Neural crest cell (in vitro differentiated cells): ENCODE results near the gene ALX1. TPM values are rescaled to one million over a fixed set of nuclear protein-coding genes. Genes with fewer than 3 reads are reported as not detected.
"Not testable (repeated sequence)": the region's sequence is repeated elsewhere in the genome, so short reads cannot be mapped to it uniquely, and the experiment has no call there.

Experiments
- DNase-seq: peaks from one replicate; pipeline ENCODE4 v3.0.0; 2021; ENCODE audit warnings: low read depth, mixed read lengths, low spot score
- H3K27ac Mint-ChIP-seq: one replicate; pipeline ENCODE4 v1.8.0; 2021; ENCODE audit warnings: mild to moderate bottlenecking, mixed read lengths; ENCODE audit not compliant: unreplicated experiment
- H3K27me3 Mint-ChIP-seq: 2 replicates; pipeline ENCODE4 v1.8.0; 2021; ENCODE audit warnings: low read depth, mild to moderate bottlenecking, mixed read lengths
- H3K36me3 Mint-ChIP-seq: 2 replicates; pipeline ENCODE4 v1.8.0; 2021; ENCODE audit warnings: low read depth, mild to moderate bottlenecking, mixed read lengths
- H3K4me1 Mint-ChIP-seq: 2 replicates; pipeline ENCODE4 v1.8.0; 2021; ENCODE audit warnings: mixed read lengths
- H3K4me3 Mint-ChIP-seq: one replicate; pipeline ENCODE4 v1.8.0; 2021; ENCODE audit warnings: mild to moderate bottlenecking, mixed read lengths
- H3K9me3 Mint-ChIP-seq: 2 replicates; pipeline ENCODE4 v1.8.0; 2021; ENCODE audit warnings: mixed read lengths
- total RNA-seq: library from RNA; stranded (reverse); gene quantifications from 2 replicates; pipeline ENCODE4 v1.2.1, GENCODE V29; 2021
- TF ChIP-seq, protein P1 (sequence below): fragments of 200-600 bp; sonication (generic); conservative IDR thresholded peaks from 2 replicates; pipeline ENCODE4 v1.5.0; 2021; ENCODE audit warnings: antibody characterized with exemption, mild to moderate bottlenecking

Gene ALX1
- total RNA-seq, 1 donor from 2014 or later = 4.1 TPM

DNA sequence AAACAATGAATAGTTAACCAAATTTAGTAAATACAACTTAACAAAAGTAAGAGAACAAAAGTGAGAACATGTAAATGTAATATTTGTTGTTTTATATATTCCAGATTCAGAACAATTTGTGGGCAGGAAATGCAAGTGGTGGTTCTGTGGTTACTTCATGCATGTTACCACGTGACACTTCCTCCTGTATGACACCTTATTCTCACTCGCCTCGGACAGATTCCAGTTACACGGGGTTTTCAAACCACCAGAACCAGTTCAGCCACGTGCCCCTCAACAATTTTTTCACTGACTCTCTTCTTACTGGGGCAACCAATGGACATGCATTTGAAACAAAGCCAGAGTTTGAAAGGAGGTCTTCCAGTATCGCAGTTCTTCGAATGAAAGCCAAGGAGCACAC lies 21.0 kb downstream of the ALX1 start:
- TF ChIP-seq, protein P1, sequence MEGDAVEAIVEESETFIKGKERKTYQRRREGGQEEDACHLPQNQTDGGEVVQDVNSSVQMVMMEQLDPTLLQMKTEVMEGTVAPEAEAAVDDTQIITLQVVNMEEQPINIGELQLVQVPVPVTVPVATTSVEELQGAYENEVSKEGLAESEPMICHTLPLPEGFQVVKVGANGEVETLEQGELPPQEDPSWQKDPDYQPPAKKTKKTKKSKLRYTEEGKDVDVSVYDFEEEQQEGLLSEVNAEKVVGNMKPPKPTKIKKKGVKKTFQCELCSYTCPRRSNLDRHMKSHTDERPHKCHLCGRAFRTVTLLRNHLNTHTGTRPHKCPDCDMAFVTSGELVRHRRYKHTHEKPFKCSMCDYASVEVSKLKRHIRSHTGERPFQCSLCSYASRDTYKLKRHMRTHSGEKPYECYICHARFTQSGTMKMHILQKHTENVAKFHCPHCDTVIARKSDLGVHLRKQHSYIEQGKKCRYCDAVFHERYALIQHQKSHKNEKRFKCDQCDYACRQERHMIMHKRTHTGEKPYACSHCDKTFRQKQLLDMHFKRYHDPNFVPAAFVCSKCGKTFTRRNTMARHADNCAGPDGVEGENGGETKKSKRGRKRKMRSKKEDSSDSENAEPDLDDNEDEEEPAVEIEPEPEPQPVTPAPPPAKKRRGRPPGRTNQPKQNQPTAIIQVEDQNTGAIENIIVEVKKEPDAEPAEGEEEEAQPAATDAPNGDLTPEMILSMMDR = no peak
- Mint-ChIP-seq H3K4me1 (no peaks in the 10 kb centered on the region), H3K27me3 (peaks cover 4% of the 10 kb centered on the region), H3K27ac (no peak overlapping the region), H3K9me3 (no peaks in the 10 kb centered on the region), H3K4me3 (no peak overlapping the region), H3K36me3 (peaks cover 3% of the 10 kb centered on the region)
- DNase-seq = no peak

DNA sequence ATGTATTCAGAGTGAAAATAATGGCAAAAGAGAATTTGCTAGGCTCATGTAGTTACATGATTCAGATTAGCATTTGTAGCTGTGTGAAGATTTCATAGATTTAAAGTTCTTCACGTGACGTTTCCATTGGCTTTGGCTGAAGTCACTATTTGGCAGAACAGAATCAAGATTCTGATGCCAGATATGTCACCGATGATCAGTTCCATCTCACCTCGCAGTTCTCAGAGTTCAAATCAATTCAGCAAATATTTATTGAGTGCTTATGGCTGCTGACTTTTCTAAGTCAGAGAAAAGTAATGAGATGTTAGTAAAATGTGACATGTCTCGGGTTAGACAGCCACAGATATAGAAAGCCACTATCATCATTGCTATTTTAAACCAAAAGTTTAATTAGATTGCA lies 28.4 kb downstream of the ALX1 start:
- Mint-ChIP-seq H3K4me1 (peaks cover 6% of the 10 kb centered on the region), H3K36me3 (no peaks in the 10 kb centered on the region), H3K27ac (no peak overlapping the region), H3K27me3 (peaks cover 6% of the 10 kb centered on the region), H3K4me3 (no peak overlapping the region), H3K9me3 (no peaks in the 10 kb centered on the region)
- DNase-seq = no peak
- TF ChIP-seq, protein P1 = no peak

DNA sequence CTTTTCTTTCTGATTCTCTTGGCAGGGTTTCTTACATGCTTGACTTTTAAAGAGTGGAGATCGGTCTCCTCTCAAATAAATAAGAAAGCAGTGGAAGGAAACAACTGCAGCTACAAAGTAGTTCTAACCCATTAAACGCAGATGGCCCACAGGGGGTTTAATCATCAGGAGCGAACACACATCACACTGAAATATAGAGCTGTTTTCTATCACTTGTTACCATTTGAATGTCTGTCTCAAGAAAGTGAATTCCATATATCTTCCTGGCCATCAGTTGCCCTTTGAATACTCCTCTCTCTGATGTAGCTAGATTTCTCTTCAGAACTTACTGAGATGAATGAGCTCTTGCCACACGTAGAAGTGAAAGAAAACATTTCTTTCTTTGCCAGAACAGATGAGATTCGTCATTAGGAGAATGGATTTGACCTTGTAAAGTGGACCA lies 29.1 kb downstream of the ALX1 start:
- Mint-ChIP-seq H3K4me3 (no peak overlapping the region), H3K27me3 (peaks cover 6% of the 10 kb centered on the region)

DNA sequence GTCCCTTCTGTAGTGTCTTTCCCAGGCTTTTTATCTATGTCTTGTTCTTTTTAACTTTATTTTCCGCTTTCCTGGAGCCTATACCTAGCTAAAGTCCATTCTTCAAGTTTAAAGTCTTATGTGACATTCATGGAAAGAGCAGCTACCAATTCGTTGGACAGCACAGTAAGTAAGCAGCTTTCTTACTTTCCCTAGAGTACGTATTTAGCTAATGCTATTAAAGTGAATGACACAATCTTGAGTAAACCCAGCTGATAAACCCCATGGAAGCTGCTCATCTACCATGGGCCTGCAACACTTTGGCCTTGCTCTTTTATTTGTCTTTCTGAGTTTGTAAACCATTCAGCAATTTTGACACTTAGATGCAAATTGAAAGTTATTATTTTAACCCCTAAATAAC lies 30.0 kb downstream of the ALX1 start:
- no peak for DNase-seq

More for the DNA sequence above, 29.1 kb downstream of the ALX1 start:
- no peaks in the 10 kb centered on the region for H3K36me3 Mint-ChIP-seq
- H3K9me3 Mint-ChIP-seq = no peaks in the 10 kb centered on the region
- H3K27ac Mint-ChIP-seq = peak overlapping the region; percentile 1
- H3K4me1 Mint-ChIP-seq = peaks cover 6% of the 10 kb centered on the region
- TF ChIP-seq, protein P1 = no peak
- no peak for DNase-seq

DNA sequence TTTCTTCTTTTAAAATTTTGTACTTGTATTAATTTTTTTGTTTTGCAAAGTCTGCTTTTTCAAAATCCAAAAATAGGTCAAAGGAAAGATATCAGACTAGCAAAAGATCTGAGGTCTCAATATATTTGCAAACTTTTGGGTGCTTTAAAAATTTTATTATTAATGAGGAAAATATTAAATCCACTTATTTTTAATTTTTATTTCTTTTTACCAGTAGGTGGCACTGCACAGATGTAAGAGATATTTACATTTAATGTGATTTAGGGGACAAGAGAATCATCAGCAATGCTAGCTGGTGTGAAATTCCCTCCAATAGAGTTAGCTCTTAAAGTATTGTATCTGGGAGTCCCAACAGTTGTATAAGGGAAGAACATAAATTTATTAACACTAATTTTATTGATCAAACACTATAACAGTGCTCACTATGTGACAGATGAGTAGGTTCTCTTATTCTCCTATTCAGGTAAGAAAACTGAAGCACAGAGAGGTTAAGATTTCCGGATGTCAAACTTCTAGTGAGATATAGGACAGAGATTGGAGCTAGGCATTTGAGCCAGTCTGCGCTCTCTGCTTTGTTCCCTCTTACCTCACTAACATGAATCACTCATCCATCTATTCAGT lies 30.5 kb downstream of the ALX1 start:
- no peak overlapping the region for H3K4me3 Mint-ChIP-seq
- peaks cover 6% of the 10 kb centered on the region for H3K27me3 Mint-ChIP-seq
- peaks cover 6% of the 10 kb centered on the region for H3K4me1 Mint-ChIP-seq
- no peaks in the 10 kb centered on the region for H3K9me3 Mint-ChIP-seq
- no peak for DNase-seq
- no peak overlapping the region for H3K27ac Mint-ChIP-seq
- TF ChIP-seq, protein P1 = peak; percentile 70
- H3K36me3 Mint-ChIP-seq = no peaks in the 10 kb centered on the region

More for the DNA sequence above, 30.0 kb downstream of the ALX1 start:
- Mint-ChIP-seq H3K36me3 (no peaks in the 10 kb centered on the region), H3K4me3 (no peak overlapping the region), H3K4me1 (peaks cover 6% of the 10 kb centered on the region), H3K27ac (no peak overlapping the region), H3K27me3 (peaks cover 6% of the 10 kb centered on the region), H3K9me3 (no peaks in the 10 kb centered on the region)
- TF ChIP-seq, protein P1 = no peak

DNA sequence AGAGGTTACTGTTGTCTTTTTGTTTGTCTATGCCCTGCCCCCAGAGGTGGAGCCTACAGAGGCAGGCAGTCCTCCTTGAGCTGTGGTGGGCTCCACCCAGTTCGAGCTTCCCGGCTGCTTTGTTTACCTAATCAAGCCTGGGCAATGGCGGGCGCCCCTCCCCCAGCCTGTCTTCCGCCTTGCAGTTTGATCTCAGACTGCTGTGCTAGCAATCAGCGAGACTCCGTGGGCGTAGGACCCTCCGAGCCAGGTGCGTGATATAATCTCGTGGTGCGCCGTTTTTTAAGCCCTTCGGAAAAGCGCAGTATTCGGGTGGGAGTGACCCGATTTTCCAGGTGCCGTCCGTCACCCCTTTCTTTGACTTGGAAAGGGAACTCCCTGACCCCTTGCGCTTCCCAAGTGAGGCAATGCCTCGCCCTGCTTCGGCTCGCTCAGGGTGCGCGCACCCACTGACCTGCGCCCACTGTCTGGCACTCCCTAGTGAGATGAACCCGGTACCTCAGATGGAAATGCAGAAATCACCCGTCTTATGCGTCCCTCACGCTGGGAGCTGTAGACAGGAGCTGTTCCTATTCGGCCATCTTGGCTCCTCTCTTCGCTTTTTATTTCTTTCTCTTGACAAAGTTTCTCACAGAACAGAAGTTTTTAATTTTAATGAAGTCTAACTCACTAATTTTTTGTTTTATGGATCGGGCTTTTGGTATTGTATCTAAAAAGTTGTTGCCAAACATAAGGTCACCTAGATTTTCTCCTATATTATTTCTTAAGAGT lies 38.0 kb downstream of the ALX1 start:
- Mint-ChIP-seq H3K27ac (peak overlapping the region; percentile 99), H3K4me3 (peak overlapping the region; percentile 91)
- H3K9me3 Mint-ChIP-seq, H3K27me3 Mint-ChIP-seq, H3K4me1 Mint-ChIP-seq, H3K36me3 Mint-ChIP-seq: not testable (repeated sequence)
- peak; percentile 14 for DNase-seq
